ENCODE measurements around the gene FKBP15.

GRCh38 chr9:113164536-113165300, 56.4 kb downstream of the FKBP15 start:
- no peak for TF ChIP-seq EP300 (IDR thresholded peaks at IDR 0.05; ENCODE audit: low read depth in 2 of 2, low read length in 2 of 2)
- TF ChIP-seq EP300 (CRISPR knock-in tag; IDR thresholded peaks at IDR 0.05; ENCODE audit: borderline replicate concordance), result no peak
- TF ChIP-seq CTCF (CRISPR knock-in tag; IDR thresholded peaks at IDR 0.05), result no peak
- TF ChIP-seq PTBP1 (IDR thresholded peaks at IDR 0.05; ENCODE audit: low read depth, low read length, poor library complexity, severe bottlenecking), result no peak

Measured in HepG2 (cell line).